GM19351 (cell line): ENCODE measurements around the gene SSTR3.
"Not testable (repeated sequence)": the region's sequence is repeated elsewhere in the genome, so short reads cannot be mapped to it uniquely, and the experiment has no call there.

Experiments used
- ATAC-seq: cut with Tn5 transposase; IDR thresholded peaks from one replicate; pipeline ENCODE4 v1.9.1; 2021; ENCODE audit warnings: mild to moderate bottlenecking, moderate library complexity; ENCODE audit not compliant: unreplicated experiment

Gene SSTR3

DNA sequence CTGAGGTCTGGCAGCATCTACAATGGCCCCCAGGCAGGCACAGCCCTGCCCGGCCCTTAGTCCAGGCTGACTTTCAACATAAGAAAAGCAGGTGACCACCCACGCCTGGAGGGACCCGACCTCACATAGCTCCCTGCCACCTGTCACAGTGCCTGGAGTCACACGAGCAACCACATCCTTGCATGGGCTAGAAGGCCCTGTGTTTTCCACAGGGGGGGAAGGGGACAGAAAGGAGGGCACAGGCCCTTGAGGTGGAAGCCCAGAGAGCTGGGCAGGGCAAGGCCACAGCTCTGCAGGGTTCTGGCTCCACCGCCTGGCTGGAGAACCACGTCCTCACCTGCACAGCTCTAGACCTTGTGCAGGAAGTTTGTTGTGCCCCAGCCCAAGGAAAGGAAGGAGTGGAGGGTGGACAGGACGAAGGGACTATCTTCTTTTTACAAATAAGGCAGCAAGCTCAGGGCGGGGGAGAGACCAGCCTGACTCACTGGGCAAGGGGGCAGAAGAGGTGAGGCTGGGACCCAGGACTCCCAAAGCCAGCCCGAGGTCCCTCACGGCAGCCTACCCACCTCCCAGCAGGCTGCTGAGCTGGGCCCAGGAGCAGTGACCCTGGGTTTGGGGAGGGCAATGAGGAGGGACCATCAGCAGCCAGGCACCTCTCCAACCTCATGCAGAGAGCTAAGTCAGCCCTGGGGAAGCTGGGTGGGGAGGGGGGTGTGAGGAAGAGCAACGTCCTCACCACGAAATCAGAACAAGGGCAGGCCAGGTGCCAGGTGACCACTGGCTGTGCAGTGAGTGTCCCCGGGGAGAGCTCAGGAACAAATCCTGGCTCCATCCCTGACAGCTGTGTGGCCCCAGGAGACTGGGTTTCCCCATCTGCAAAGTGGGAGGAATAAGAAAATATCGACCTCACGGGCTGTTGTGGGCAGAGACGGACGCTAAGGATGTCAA, 28.6 kb downstream of the SSTR3 start:
- ATAC-seq = no peak

- ATAC-seq = no peak
Observed at GRCh38 chr22:37182949-37183245, 29.4 kb downstream of the SSTR3 start.

GRCh38 chr22:37182101-37182948, 30.0 kb downstream of the SSTR3 start:
- ATAC-seq = no peak

DNA sequence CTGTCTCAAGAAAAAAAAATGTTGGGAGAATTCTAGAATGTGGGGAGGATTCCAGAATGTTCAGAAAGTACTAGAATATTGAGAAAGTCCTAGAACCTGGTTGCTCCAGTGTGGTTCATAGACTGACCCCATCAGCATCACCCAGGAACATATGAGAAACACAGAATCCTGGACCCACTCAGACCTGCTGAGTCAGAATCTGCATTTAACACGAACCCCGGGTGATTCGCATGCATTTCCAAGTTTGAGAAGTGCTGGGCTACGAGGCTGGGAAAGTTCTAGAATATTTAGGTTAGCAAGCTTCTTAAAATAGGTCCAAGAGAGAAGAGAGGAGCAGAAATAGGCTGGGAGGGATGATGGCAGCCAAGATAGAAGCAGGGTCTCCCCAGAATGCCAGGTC, 30.6 kb downstream of the SSTR3 start:
- ATAC-seq = no peak

DNA sequence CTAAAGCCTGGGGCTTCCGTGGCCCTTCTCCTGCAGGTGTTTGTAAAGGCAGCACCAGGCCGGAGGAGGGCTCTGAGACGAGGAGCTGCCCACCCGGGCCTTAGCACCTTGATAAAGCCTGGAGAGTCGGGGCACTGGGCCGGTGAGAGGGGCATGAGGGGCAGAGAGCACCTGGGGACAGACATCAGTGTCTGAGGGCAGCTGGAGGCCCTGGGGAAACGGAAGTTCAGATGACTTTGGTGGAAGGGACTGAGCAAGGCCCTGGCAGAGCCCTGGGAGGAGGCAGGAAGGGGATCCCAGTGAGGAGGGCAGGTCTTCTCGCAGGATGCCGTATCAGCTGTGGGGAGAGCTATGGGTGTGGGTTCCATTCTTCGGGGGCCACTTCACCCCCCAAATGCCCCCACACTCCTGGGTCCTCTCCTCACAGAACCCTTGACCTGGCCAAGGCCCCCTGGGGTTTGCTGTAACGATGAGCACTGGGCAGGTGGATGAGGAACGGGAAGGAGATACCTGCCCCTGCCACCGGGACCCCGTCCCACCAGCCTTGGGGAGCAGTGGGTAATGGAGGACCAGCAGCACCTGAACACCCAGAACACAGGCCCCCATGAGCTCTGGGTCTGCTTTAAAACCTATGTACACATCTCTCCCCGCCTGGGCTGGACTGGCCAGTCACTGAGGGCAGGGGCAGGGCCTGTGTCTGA, 31.6 kb downstream of the SSTR3 start:
- ATAC-seq = no peak

DNA sequence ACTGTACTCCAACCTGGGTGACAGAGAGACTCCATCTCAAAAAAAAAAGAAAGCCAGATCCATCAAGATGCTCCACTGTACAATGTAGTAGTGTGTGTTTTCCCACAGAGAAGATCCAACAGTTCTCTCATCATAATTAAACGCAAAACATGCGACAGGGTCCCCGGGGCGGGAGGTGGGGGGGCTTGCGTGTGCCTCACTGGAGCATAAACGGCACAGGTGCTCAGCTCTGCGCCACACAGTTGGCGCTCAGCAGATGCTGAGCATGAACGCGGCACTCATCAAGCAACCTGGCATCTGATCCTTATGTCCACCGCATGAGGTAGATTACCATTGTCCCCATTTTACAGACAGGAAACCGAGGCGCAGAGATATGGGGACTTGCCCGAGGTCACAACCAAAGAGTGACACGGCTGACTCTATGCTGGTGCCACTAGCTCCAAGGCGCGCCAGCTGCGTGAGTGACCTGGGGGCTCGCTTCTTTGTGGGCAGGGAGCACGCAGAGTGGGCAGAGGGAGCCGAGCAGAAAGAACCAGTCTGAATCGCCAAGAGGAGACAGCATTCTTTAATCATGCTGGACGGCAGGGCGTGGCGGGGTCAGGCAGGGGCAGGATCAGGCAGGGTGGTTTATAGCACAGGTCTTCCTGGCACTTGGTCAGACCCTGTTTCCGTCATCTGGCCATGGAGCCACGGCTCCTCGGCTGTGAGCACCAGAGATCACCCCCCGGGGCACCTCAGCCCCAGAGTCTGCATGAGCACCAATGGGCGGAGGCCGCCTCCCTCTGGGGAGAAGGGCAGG, 32.5 kb downstream of the SSTR3 start:
- no peak for ATAC-seq

- ATAC-seq = no peak
Observed at GRCh38 chr22:37179126-37179470, 33.2 kb downstream of the SSTR3 start.

DNA sequence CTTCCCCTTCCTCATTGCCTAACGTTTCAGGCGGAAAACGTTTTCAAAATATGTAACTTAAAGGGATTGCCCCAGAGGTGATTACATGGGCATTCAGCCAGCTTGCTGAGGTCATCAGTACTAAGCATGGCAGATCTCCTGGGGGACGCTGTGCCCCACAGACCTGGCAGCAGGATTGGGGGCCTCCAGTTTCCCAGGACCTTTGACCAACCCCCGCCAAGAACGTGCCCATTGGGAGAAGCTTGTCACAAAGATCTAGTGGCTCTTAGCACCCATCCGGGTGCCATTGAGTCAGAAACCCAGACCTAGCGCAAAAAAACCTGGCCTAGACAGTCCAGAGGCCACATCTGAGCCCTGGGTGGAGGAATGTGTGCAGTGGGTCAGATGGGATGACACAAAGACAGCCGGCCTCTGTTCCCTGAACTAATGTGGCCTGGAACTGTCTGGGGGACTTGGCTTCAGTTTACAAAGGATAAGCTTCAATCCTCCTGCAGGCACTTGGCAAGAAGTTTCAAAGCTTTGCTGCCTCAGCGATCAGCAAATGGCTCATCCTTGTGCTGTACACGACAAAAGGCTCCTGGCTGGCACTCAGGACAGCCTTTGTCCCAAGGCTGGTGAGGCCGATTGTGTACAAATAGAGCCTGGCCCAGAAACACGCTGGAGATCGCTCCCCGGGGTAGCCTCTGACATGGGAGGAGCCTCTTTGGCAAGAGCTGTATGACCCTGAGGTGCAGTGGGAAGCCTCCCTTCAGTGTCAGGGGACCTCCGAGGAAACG, 33.7 kb downstream of the SSTR3 start:
- ATAC-seq = no peak

DNA sequence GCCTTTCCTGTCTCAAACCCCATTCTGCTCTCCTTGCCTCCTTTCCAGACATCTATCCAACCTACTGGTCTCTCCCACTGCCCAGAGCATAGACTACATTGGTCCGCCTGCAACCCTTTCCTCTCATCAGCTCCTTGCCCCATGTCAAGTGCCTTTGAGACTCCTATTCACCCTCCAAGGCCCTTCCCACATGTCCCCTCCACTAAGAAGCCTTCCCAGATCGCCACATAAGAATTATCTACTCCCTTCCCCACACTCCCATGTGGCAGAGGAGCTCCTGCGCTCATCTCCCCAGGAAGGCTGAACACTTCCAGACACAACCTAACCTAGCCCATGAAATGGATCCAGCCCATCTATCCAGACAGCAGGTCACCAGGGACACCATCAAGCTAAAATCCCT, 34.5 kb downstream of the SSTR3 start:
- no peak for ATAC-seq

DNA sequence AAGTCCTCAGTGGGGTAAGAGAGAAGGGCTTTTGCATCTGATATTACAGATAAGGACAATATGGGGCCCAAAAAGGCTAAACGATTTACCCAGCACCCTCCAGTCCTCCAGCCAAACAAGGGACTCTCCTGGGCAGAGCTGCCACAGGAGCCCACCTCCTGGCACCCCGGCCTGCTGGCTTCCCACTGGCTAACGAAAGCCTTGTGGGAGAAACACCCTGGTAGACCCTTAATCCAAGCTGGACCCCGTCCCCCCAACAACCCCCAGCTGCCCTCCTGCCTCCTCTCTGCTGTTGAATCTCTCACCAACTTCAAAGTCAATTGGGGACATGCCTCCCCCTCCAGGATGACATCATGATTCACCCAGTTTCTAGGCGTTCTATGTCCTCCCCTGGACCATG, 35.1 kb downstream of the SSTR3 start:
- no peak for ATAC-seq

GRCh38 chr22:37176464-37177061, 35.7 kb downstream of the SSTR3 start:
- ATAC-seq = no peak

GRCh38 chr22:37175414-37176281, 36.6 kb downstream of the SSTR3 start:
- no peak for ATAC-seq

GRCh38 chr22:37174964-37175363, 37.3 kb downstream of the SSTR3 start:
- no peak for ATAC-seq

DNA sequence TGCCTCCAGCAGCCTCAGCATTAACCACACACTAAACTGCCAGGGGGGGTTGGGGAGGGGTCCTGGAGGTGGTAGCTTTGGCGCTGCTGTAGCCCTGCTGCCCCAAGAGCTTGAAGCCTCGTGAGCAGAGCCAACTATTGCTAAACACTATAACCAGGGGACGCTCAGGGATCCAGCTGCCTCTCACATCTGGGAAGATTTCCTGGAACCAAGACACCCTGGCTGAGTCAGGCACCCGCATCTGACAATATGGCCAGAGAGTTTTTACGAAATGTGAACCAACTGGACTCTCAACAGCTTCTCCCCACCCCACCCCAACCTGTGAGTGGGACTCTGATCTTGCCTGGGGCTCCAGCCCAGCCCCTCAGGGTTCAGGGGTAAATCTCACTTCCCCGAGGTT, 38.6 kb downstream of the SSTR3 start:
- no peak for ATAC-seq

- ATAC-seq = no peak
Observed at GRCh38 chr22:37172266-37173245, 39.7 kb downstream of the SSTR3 start.

- no peak for ATAC-seq
Observed at GRCh38 chr22:37171662-37172061, 40.6 kb downstream of the SSTR3 start.

- ATAC-seq = not testable (repeated sequence)
Observed at GRCh38 chr22:37170689-37171405, 41.4 kb downstream of the SSTR3 start.
